HepG2 (cell line): ENCODE measurements around the gene DPP7. TPM values are rescaled to one million over a fixed set of nuclear protein-coding genes. Genes with fewer than 3 reads are reported as not detected.

Experiments
- ATAC-seq: fragments of 200-7000 bp; cut with Tn5 transposase; 3 replicates; pipeline ENCODE4 v1.9.1; 2020; ENCODE audit warnings: mild to moderate bottlenecking, moderate library complexity
- BruUV-seq: library from RNA; stranded (reverse); fragments of 400-500 nt; replicated peaks from 2 replicates; lab custom pipeline; 2021; lab: Mats Ljungman, UMichigan
- CTCF ChIA-PET: fragments of 300-600 bp; formaldehyde crosslinking; extraction: SDS; loops from one replicate; lab custom pipeline; 2021; ENCODE audit warnings: low total read pairs, inconsistent platforms, low intra/inter-chr PET ratio; lab: Yijun Ruan, JAX
- POLR2A ChIA-PET: fragments of 350-600 bp; sonication (Branson Sonifier 250); formaldehyde crosslinking; loops from one replicate; lab custom pipeline; 2020; ENCODE audit warnings: antibody characterized with exemption, inconsistent platforms; lab: Yijun Ruan, JAX
- DNase-seq: peaks from one replicate; pipeline ENCODE4 v3.0.0-alpha.2; 2015; ENCODE audit warnings: low spot score
- FAIRE-seq: peaks from 3 replicates; lab custom pipeline; 2011; peaks lifted over from hg19 to GRCh38; lab: Jason Lieb, UNC
- H2AFZ ChIP-seq: one replicate; pipeline ENCODE4 v1.6.1; 2011; ENCODE audit warnings: low read length, inconsistent platforms
- H3K27ac ChIP-seq: fragments of 300-600 bp; 3 replicates; pipeline ENCODE4 v1.8.0; 2011; ENCODE audit warnings: mixed run types, mild to moderate bottlenecking, mixed read lengths, low read length, inconsistent platforms; ENCODE audit not compliant: insufficient read depth; ENCODE audit errors: extremely low read length
- H3K27me3 ChIP-seq, 2 experiments: fragments of 200-600 bp in 1 of 2; 2 replicates in 1 of 2; 3 replicates in 1 of 2; pipeline versions ENCODE4 v1.6.0 to v1.8.0; 2011; ENCODE audit warnings: low read length in 2 of 2, mild to moderate bottlenecking in 2 of 2, moderate library complexity in 2 of 2, inconsistent platforms in 1 of 2; ENCODE audit not compliant: insufficient read depth in 2 of 2, control insufficient read depth in 1 of 2
- H3K36me3 ChIP-seq, 2 experiments: fragments of 200-600 bp in 1 of 2; replicated peaks in 1 of 2; 2 replicates in 1 of 2; 3 replicates in 1 of 2; pipeline versions ENCODE4 v1.5.1 to v1.8.0; 2011; ENCODE audit warnings: low read length in 2 of 2, inconsistent platforms in 1 of 2; ENCODE audit not compliant: insufficient read depth in 2 of 2, control insufficient read depth in 1 of 2
- H3K4me1 ChIP-seq: 2 replicates; pipeline ENCODE4 v1.5.1; 2012; ENCODE audit warnings: low read length, inconsistent platforms; ENCODE audit not compliant: insufficient read depth
- H3K4me2 ChIP-seq: 2 replicates; pipeline ENCODE4 v1.6.0; 2011; ENCODE audit warnings: low read depth, low read length, inconsistent platforms
- H3K4me3 ChIP-seq, 3 experiments: fragments of 200-600 bp in 1 of 3; sonication (generic), shearing (Covaris generic) in 1 of 3; replicated peaks in 1 of 3; 2 replicates each; pipeline ENCODE4 v1.5.1; 2011 to 2016; ENCODE audit warnings: low read length in 3 of 3, inconsistent platforms in 2 of 3, low read depth in 2 of 3, mild to moderate bottlenecking in 2 of 3, control low read depth in 1 of 3, mixed read lengths in 1 of 3; ENCODE audit not compliant: insufficient read depth in 1 of 3
- H3K79me2 ChIP-seq: one replicate; pipeline ENCODE4 v1.6.1; 2011; ENCODE audit warnings: low read length, inconsistent platforms; ENCODE audit not compliant: insufficient read depth
- H3K9ac ChIP-seq: 2 replicates; pipeline ENCODE4 v1.6.0; 2011; ENCODE audit warnings: mild to moderate bottlenecking, low read depth, low read length, inconsistent platforms; ENCODE audit not compliant: insufficient read depth
- H3K9me3 ChIP-seq: 2 replicates; pipeline ENCODE4 v1.5.1; 2012; ENCODE audit warnings: mild to moderate bottlenecking, low read length
- H4K20me1 ChIP-seq: 2 replicates; pipeline ENCODE4 v1.6.0; 2011; ENCODE audit warnings: inconsistent platforms, mild to moderate bottlenecking, low read length, moderate library complexity; ENCODE audit not compliant: insufficient read depth
- ATM ChIP-seq: fragments of 450-650 bp; IDR thresholded peaks from 2 replicates; pipeline ENCODE4 v1.7.1; 2017; ENCODE audit warnings: mild to moderate bottlenecking, borderline replicate concordance
- CSRNP1 ChIP-seq: sonication (generic); formaldehyde crosslinking; IDR thresholded peaks from 2 replicates; pipeline ENCODE4 v1.8.1; 2023; ENCODE audit warnings: mild to moderate bottlenecking, missing genetic modification reagents
- EEA1 ChIP-seq: sonication (generic); formaldehyde crosslinking; IDR thresholded peaks from 2 replicates; pipeline ENCODE4 v1.5.1; 2020; ENCODE audit warnings: mild to moderate bottlenecking, missing genetic modification reagents, borderline replicate concordance
- ETV5 ChIP-seq: IDR thresholded peaks from 2 replicates; pipeline ENCODE4 v1.6.1; 2018; ENCODE audit warnings: missing biosample characterization, missing genetic modification reagents, inconsistent platforms, borderline replicate concordance
- GRHL1 ChIP-seq: sonication (generic); formaldehyde crosslinking; conservative IDR thresholded peaks from 2 replicates; pipeline ENCODE4 v1.8.0; 2022; ENCODE audit warnings: missing genetic modification reagents
- HNRNPK ChIP-seq: fragments of 200-400 bp; formaldehyde crosslinking; IDR thresholded peaks from 2 replicates; pipeline ENCODE4 v1.6.1; 2018; ENCODE audit warnings: low read length, low read depth, moderate library complexity, mild to moderate bottlenecking; ENCODE audit not compliant: poor library complexity, severe bottlenecking
- HOXA9 ChIP-seq: sonication (generic); formaldehyde crosslinking; IDR thresholded peaks from 2 replicates; pipeline ENCODE4 v1.8.1; 2022; ENCODE audit warnings: missing genetic modification reagents, mild to moderate bottlenecking, moderate library complexity, borderline replicate concordance
- MXI1 ChIP-seq: IDR thresholded peaks from 3 replicates; pipeline ENCODE4 v1.6.1; 2012; ENCODE audit warnings: low read depth, low read length, inconsistent platforms, borderline replicate concordance
- NPAS2 ChIP-seq: sonication (generic); formaldehyde crosslinking; IDR thresholded peaks from 2 replicates; pipeline ENCODE4 v1.8.0; 2022; ENCODE audit warnings: mild to moderate bottlenecking, missing genetic modification reagents, borderline replicate concordance
- RORA ChIP-seq: sonication (generic); formaldehyde crosslinking; IDR thresholded peaks from 2 replicates; pipeline ENCODE4 v1.5.0; 2020; ENCODE audit warnings: mild to moderate bottlenecking, missing genetic modification reagents, moderate library complexity
- ZNF44 ChIP-seq: sonication (generic); formaldehyde crosslinking; IDR thresholded peaks from 2 replicates; pipeline ENCODE4 v1.5.1; 2020; ENCODE audit warnings: mild to moderate bottlenecking, missing genetic modification reagents
- ZNF451 ChIP-seq: sonication (generic); formaldehyde crosslinking; IDR thresholded peaks from 2 replicates; pipeline ENCODE4 v1.5.0; 2020; ENCODE audit warnings: mild to moderate bottlenecking, missing genetic modification reagents
- ZNF784 ChIP-seq: sonication (generic); formaldehyde crosslinking; IDR thresholded peaks from 2 replicates; pipeline ENCODE4 v1.5.1; 2020; ENCODE audit warnings: missing genetic modification reagents, mild to moderate bottlenecking, borderline replicate concordance
- ZNF839 ChIP-seq: sonication (generic); formaldehyde crosslinking; IDR thresholded peaks from 2 replicates; pipeline ENCODE4 v1.4.0; 2020; ENCODE audit warnings: missing genetic modification reagents, mild to moderate bottlenecking, borderline replicate concordance
- ZSCAN21 ChIP-seq: sonication (generic); formaldehyde crosslinking; IDR thresholded peaks from 2 replicates; pipeline ENCODE4 v1.8.0; 2022; ENCODE audit warnings: mild to moderate bottlenecking, missing genetic modification reagents, moderate library complexity, borderline replicate concordance
- WGBS: methylation state at CpG from one replicate; pipeline ENCODE4 v1.1.6; 2017; ENCODE audit warnings: low lambda C conversion rate; 5-methylcytosine and 5-hydroxymethylcytosine counted together
- in situ Hi-C: cut with HindIII; loops from 2 replicates; pipeline ENCODE4 v1.10.0; 2017; ENCODE audit warnings: low pct_unique_long_range_greater_than_20kb; ENCODE audit not compliant: extremely low pct_ligation_motif_present
- intact Hi-C: fragments of 100-400 bp; cut with micrococcal nuclease; formaldehyde crosslinking; loops from one replicate; pipeline ENCODE4 v1.10.0; 2022; ENCODE audit not compliant: unreplicated experiment
- polyA plus RNA-seq, 8 experiments: library from polyadenylated mRNA; depleted of rRNA in 3 of 8; stranded (reverse) in 7 of 8; unstranded in 1 of 8; fragments of >200 nt; fragmentation: Illumina TruSeq in 4 of 8; extraction: Trizol in 4 of 8; gene quantifications; 2 replicates each; pipeline versions ENCODE4 v1.2.1 to v1.2.3, GENCODE V29; 2011 to 2016; ENCODE audit warnings: low read depth in 4 of 8, missing spikeins in 1 of 8, mixed read lengths in 1 of 8; ENCODE audit not compliant: insufficient read depth in 1 of 8
- total RNA-seq, 5 experiments: library from RNA; depleted of rRNA; stranded (reverse); fragments of >200 nt; fragmentation: Illumina TruSeq; extraction: Trizol; gene quantifications; 2 replicates each; pipeline ENCODE4 v1.2.3, GENCODE V29; 2016; ENCODE audit warnings: low read depth in 1 of 5
- TF ChIP-seq, protein P1 (sequence below): sonication (generic); formaldehyde crosslinking; IDR thresholded peaks from 2 replicates; pipeline ENCODE4 v1.5.1; 2020; ENCODE audit warnings: missing genetic modification reagents, mild to moderate bottlenecking, borderline replicate concordance

Gene DPP7
- total and polyA plus RNA-seq, 2 of the 13 experiments (the other 11 are each of a cell fraction or from before 2014, with no cell fraction given): 1.2 to 4.5 TPM

- Histone ChIP-seq H3K36me3 (peaks cover 3 to 11% of the 10 kb centered on the region in 2 experiments; a peak in 2 of 5 replicates), H3K4me2 (peak overlapping the region; percentile 75), H2AFZ (no peak overlapping the region), H3K4me1 (peaks cover 55% of the 10 kb centered on the region), H3K4me3 (peak overlapping the region in 2 of 3 experiments; percentile 77 to 89; a peak in 4 of 6 replicates), H3K79me2 (peaks cover 8% of the 10 kb centered on the region), H3K27ac (no peak overlapping the region), H3K27me3 (no peaks in the 10 kb centered on the region; a peak in 1 of 5 replicates), H3K9me3 (no peaks in the 10 kb centered on the region), H3K9ac (peak overlapping the region; percentile 77; the same call in 1 of the 2 replicates), H4K20me1 (no peaks in the 10 kb centered on the region)
- FAIRE-seq (no peak), ATAC-seq (no peak), DNase-seq (no peak)
- in situ Hi-C loops: no loop called here
- TSS peak; percentile 47 for BruUV-seq
- ChIA-PET CTCF (no interaction called here), POLR2A (interaction anchor here (2.2 to 6.4 kb wide), 3 partner anchors 18 to 148 kb away, joined by 9 to 105 read pairs (median 13); partner anchors contain the start of genes RNF208 and SAPCD2)
- WGBS: 84% methylated on average over 5 of the region's 5 CpGs
- intact Hi-C loops: no loop called here
- no peak for TF ChIP-seq ETV5 (CRISPR knock-in tag)
- no peak for TF ChIP-seq HNRNPK
- TF ChIP-seq NPAS2: no peak
- no peak for TF ChIP-seq ZSCAN21 (CRISPR knock-in tag)
- TF ChIP-seq, protein P1, sequence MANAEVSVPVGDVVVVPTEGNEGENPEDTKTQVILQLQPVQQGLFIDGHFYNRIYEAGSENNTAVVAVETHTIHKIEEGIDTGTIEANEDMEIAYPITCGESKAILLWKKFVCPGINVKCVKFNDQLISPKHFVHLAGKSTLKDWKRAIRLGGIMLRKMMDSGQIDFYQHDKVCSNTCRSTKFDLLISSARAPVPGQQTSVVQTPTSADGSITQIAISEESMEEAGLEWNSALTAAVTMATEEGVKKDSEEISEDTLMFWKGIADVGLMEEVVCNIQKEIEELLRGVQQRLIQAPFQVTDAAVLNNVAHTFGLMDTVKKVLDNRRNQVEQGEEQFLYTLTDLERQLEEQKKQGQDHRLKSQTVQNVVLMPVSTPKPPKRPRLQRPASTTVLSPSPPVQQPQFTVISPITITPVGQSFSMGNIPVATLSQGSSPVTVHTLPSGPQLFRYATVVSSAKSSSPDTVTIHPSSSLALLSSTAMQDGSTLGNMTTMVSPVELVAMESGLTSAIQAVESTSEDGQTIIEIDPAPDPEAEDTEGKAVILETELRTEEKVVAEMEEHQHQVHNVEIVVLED (CRISPR knock-in tag): no peak
- no peak for TF ChIP-seq ATM
- TF ChIP-seq EEA1 (CRISPR knock-in tag): no peak
- no peak for TF ChIP-seq ZNF784 (CRISPR knock-in tag)
- TF ChIP-seq GRHL1: no peak
- TF ChIP-seq ZNF839 (CRISPR knock-in tag): no peak
- TF ChIP-seq HOXA9 (CRISPR knock-in tag): no peak
- no peak for TF ChIP-seq ZNF451
- TF ChIP-seq MXI1: no peak
- TF ChIP-seq CSRNP1 (CRISPR knock-in tag): no peak
- no peak for TF ChIP-seq RORA (CRISPR knock-in tag)
- TF ChIP-seq ZNF44 (CRISPR knock-in tag): no peak
Measured at GRCh38 chr9:137088121-137088520, 26.4 kb downstream of the DPP7 start.
